Fibroblast of lung (primary cell): ENCODE results near the gene DUSP28. TPM values are rescaled to one million over a fixed set of nuclear protein-coding genes. Genes with fewer than 3 reads are reported as not detected.

ENCODE experiments used
- DNase-seq, 2 donors: peaks; one replicate each; pipeline versions ENCODE4 v3.0.0 to v3.0.0-alpha.2; 2010; ENCODE audit warnings: low read depth in 2 of 2
- H2AFZ ChIP-seq: 2 replicates; pipeline ENCODE4 v1.5.1; 2012; ENCODE audit warnings: low read length, control low read depth, inconsistent platforms
- H3K27ac ChIP-seq: 2 replicates; pipeline ENCODE4 v1.5.1; 2011; ENCODE audit warnings: low read length, control low read depth; ENCODE audit not compliant: insufficient read depth
- H3K27me3 ChIP-seq: 2 replicates; pipeline ENCODE4 v1.5.1; 2011; ENCODE audit warnings: mild to moderate bottlenecking, low read length; ENCODE audit not compliant: control insufficient read depth, insufficient read depth
- H3K36me3 ChIP-seq: 2 replicates; pipeline ENCODE4 v1.5.1; 2011; ENCODE audit warnings: low read length; ENCODE audit not compliant: control insufficient read depth, insufficient read depth
- H3K4me1 ChIP-seq: 2 replicates; pipeline ENCODE4 v1.5.1; 2011; ENCODE audit warnings: low read length; ENCODE audit not compliant: control insufficient read depth, insufficient read depth; ENCODE audit errors: extremely low read depth
- H3K4me2 ChIP-seq: 2 replicates; pipeline ENCODE4 v1.5.1; 2011; ENCODE audit warnings: low read length, control low read depth; ENCODE audit not compliant: insufficient read depth; ENCODE audit errors: extremely low read depth
- H3K4me3 ChIP-seq, 4 experiments: fragments of 200-600 bp in 1 of 4; sonication (generic) in 1 of 4; replicated peaks in 1 of 4; 2 replicates each; pipeline ENCODE4 v1.5.1; 2011 to 2016; ENCODE audit warnings: low read length in 4 of 4, low read depth in 3 of 4, mild to moderate bottlenecking in 3 of 4, control low read depth in 2 of 4, inconsistent platforms in 1 of 4, mixed read lengths in 1 of 4; ENCODE audit not compliant: insufficient read depth in 1 of 4; ENCODE audit errors: control extremely low read depth in 1 of 4
- H3K79me2 ChIP-seq: 2 replicates; pipeline ENCODE4 v1.5.1; 2012; ENCODE audit warnings: mild to moderate bottlenecking, low read length, inconsistent platforms; ENCODE audit not compliant: control insufficient read depth, insufficient read depth
- H3K9ac ChIP-seq: 2 replicates; pipeline ENCODE4 v1.5.1; 2011; ENCODE audit warnings: mild to moderate bottlenecking, low read length, control low read depth; ENCODE audit not compliant: insufficient read depth
- H3K9me3 ChIP-seq: 2 replicates; pipeline ENCODE4 v1.5.1; 2012; ENCODE audit warnings: low read depth, low read length; ENCODE audit not compliant: control insufficient read depth, insufficient read depth
- H4K20me1 ChIP-seq: 2 replicates; pipeline ENCODE4 v1.5.1; 2011; ENCODE audit warnings: low read length; ENCODE audit not compliant: control insufficient read depth, insufficient read depth; ENCODE audit errors: extremely low read depth
- EZH2 ChIP-seq: IDR thresholded peaks from 2 replicates; pipeline ENCODE4 v1.5.1; 2012; ENCODE audit warnings: low read length, control low read depth, mild to moderate bottlenecking; ENCODE audit errors: missing control alignments
- polyA plus RNA-seq, 2 donors: library from polyadenylated mRNA; depleted of rRNA in 1 of 2; stranded (reverse) in 1 of 2; unstranded in 1 of 2; fragments of >200 nt; gene quantifications; 2 replicates each; pipeline ENCODE4 v1.2.1, GENCODE V29; 2011 to 2012; ENCODE audit warnings: missing spikeins in 1 of 2
- total RNA-seq: library from RNA; depleted of rRNA; stranded (reverse); fragments of >200 nt; gene quantifications from 2 replicates; pipeline ENCODE4 v1.2.1, GENCODE V29; 2014
- TF ChIP-seq, protein P1 (sequence below), 2 donors: IDR thresholded peaks in 1 of 2; conservative IDR thresholded peaks in 1 of 2; 1 replicate in 1 of 2; 2 replicates in 1 of 2; pipeline ENCODE4 v1.5.1; 2011 to 2012; ENCODE audit warnings: low read length in 2 of 2, control low read depth in 1 of 2, inconsistent platforms in 1 of 2, low read depth in 1 of 2, mild to moderate bottlenecking in 1 of 2

Gene DUSP28
- total and polyA plus RNA-seq, 2 donors (not counting 1 experiment from before 2014, with no cell fraction given): 2.5 to 3.9 TPM

- no peaks in the 10 kb centered on the region for H4K20me1 ChIP-seq
- H3K79me2 ChIP-seq: no peaks in the 10 kb centered on the region
- no peaks in the 10 kb centered on the region for H3K27me3 ChIP-seq
- H3K9me3 ChIP-seq: no peaks in the 10 kb centered on the region
- H3K27ac ChIP-seq: no peak overlapping the region
- H3K4me1 ChIP-seq: no peaks in the 10 kb centered on the region
- peaks cover 5% of the 10 kb centered on the region for H3K36me3 ChIP-seq
- H2AFZ ChIP-seq: no peak overlapping the region
- no peak overlapping the region for H3K9ac ChIP-seq
- TF ChIP-seq, protein P1, sequence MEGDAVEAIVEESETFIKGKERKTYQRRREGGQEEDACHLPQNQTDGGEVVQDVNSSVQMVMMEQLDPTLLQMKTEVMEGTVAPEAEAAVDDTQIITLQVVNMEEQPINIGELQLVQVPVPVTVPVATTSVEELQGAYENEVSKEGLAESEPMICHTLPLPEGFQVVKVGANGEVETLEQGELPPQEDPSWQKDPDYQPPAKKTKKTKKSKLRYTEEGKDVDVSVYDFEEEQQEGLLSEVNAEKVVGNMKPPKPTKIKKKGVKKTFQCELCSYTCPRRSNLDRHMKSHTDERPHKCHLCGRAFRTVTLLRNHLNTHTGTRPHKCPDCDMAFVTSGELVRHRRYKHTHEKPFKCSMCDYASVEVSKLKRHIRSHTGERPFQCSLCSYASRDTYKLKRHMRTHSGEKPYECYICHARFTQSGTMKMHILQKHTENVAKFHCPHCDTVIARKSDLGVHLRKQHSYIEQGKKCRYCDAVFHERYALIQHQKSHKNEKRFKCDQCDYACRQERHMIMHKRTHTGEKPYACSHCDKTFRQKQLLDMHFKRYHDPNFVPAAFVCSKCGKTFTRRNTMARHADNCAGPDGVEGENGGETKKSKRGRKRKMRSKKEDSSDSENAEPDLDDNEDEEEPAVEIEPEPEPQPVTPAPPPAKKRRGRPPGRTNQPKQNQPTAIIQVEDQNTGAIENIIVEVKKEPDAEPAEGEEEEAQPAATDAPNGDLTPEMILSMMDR (conservative IDR thresholded peaks at IDR 0.05 in 1 of 2, IDR thresholded peaks at IDR 0.05 in 1 of 2; ENCODE audit: low read depth in 1 of 2, low read length in 2 of 2): no peak
- TF ChIP-seq EZH2: no peak
- no peak overlapping the region for H3K4me3 ChIP-seq
- DNase-seq: no peak
- H3K4me2 ChIP-seq: no peak overlapping the region
These were observed 40.3 kb downstream of the DUSP28 start for GRCh38 chr2:240600451-240600961.

DNA sequence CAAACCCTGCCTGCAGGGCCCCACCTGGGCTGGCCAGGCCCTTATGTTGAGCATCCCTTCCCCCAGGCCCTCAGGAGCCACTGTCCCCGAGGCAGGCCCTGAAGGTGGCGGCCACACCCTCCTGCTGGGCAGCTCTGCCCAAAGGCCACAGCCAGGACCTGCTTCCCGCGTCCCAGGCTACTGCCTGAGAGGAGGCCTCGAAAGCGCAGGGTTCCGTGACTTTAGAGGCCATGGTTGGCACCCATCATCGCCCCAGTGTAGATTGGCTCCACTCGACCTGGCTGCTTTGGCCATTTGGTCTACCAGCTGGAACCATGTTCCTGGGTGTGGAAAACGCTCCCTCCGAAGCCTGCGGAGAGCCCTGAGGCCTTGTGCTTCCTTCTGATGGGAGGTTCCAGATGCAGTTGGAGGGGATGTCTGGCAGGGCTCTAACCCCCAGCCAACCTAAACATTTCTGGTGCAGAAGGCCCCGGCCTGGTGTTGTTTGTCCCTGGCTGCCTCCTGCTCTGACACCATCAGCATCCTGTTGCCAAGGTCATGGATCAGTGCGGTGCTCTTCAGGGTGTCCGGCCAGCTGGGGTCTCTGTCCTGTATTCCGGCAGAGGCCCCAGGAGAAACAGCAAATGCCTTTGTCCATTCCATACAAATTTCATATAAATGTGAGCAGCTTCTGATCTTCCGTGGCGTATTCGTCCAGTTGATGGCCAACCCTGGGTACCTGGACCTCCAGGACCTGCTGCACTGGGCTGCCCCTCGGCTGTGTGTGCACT, 41.1 kb downstream of the DUSP28 start:
- no peak overlapping the region for H3K4me3 ChIP-seq
- peaks cover 5% of the 10 kb centered on the region for H3K36me3 ChIP-seq
- no peak for DNase-seq
- no peak overlapping the region for H2AFZ ChIP-seq
- no peaks in the 10 kb centered on the region for H3K4me1 ChIP-seq
- no peak overlapping the region for H3K27ac ChIP-seq
- H3K9me3 ChIP-seq: no peaks in the 10 kb centered on the region
- H3K4me2 ChIP-seq: no peak overlapping the region
- TF ChIP-seq, protein P1 (conservative IDR thresholded peaks at IDR 0.05 in 1 of 2, IDR thresholded peaks at IDR 0.05 in 1 of 2; ENCODE audit: low read depth in 1 of 2, low read length in 2 of 2): no peak
- TF ChIP-seq EZH2: no peak
- no peaks in the 10 kb centered on the region for H3K27me3 ChIP-seq
- no peak overlapping the region for H3K9ac ChIP-seq
- H4K20me1 ChIP-seq: no peaks in the 10 kb centered on the region
- no peaks in the 10 kb centered on the region for H3K79me2 ChIP-seq

GRCh38 chr2:240601831-240602160, 41.6 kb downstream of the DUSP28 start:
- DNase-seq: no peak
- H3K79me2 ChIP-seq: no peaks in the 10 kb centered on the region
- H4K20me1 ChIP-seq: no peaks in the 10 kb centered on the region
- H3K36me3 ChIP-seq: peaks cover 5% of the 10 kb centered on the region
- no peak for TF ChIP-seq EZH2
- TF ChIP-seq, protein P1 (conservative IDR thresholded peaks at IDR 0.05 in 1 of 2, IDR thresholded peaks at IDR 0.05 in 1 of 2; ENCODE audit: low read depth in 1 of 2, low read length in 2 of 2): no peak
- H3K4me1 ChIP-seq: no peaks in the 10 kb centered on the region
- H3K4me2 ChIP-seq: no peak overlapping the region
- no peak overlapping the region for H3K27ac ChIP-seq
- no peaks in the 10 kb centered on the region for H3K27me3 ChIP-seq
- H3K4me3 ChIP-seq: no peak overlapping the region
- H3K9ac ChIP-seq: no peak overlapping the region
- no peaks in the 10 kb centered on the region for H3K9me3 ChIP-seq
- H2AFZ ChIP-seq: no peak overlapping the region
